A549 (cell line): Measurements from ENCODE around the gene TENT4A. TPM values are rescaled to one million over a fixed set of nuclear protein-coding genes. Genes with fewer than 3 reads are reported as not detected.

Source experiments
- ATAC-seq, 2 experiments: fragments of 200-7000 bp in 1 of 2; fragments of >200 bp in 1 of 2; cut with Nextera tagmentation in 1 of 2; cut with Tn5 transposase in 1 of 2; 3 replicates each; pipeline versions ENCODE4 v1.8.0 to v1.9.1; 2018 to 2020; ENCODE audit warnings: mild to moderate bottlenecking in 1 of 2, moderate library complexity in 1 of 2
- CTCF ChIA-PET: fragments of 300-600 bp; sonication (Branson Sonifier 250); formaldehyde crosslinking; extraction: SDS; loops from one replicate; lab custom pipeline; 2021; ENCODE audit warnings: antibody characterized with exemption, inconsistent platforms; lab: Yijun Ruan, JAX
- POLR2A ChIA-PET: fragments of 350-600 bp; formaldehyde crosslinking; extraction: SDS; loops from one replicate; lab custom pipeline; 2021; ENCODE audit warnings: antibody characterized with exemption, inconsistent platforms; lab: Yijun Ruan, JAX
- DNase-seq, 2 experiments: peaks; one replicate each; pipeline versions ENCODE4 v3.0.0 to v3.0.0-alpha.2; 2011 to 2016; ENCODE audit warnings: low read depth in 1 of 2, low spot score in 1 of 2
- FAIRE-seq: peaks from 2 replicates; lab custom pipeline; 2011; peaks lifted over from hg19 to GRCh38; lab: Jason Lieb, UNC
- H3K27ac ChIP-seq, 2 experiments: fragments of >200 bp; sonication (Bioruptor Twin); formaldehyde crosslinking; 3 replicates each; pipeline ENCODE4 v1.5.1; 2016 to 2017
- H3K4me1 ChIP-seq: fragments of >200 bp; sonication (Bioruptor Twin); formaldehyde crosslinking; 3 replicates; pipeline ENCODE4 v1.6.1; 2016
- H3K4me2 ChIP-seq: fragments of >200 bp; sonication (Bioruptor Twin); formaldehyde crosslinking; 3 replicates; pipeline ENCODE4 v1.6.1; 2016
- H3K4me3 ChIP-seq: fragments of >200 bp; sonication (Bioruptor Twin); formaldehyde crosslinking; 3 replicates; pipeline ENCODE4 v1.5.1; 2016
- H3K9me3 ChIP-seq: fragments of >200 bp; sonication (Bioruptor Twin); formaldehyde crosslinking; 3 replicates; pipeline ENCODE4 v1.6.1; 2016
- BCL3 ChIP-seq: fragments of >200 bp; sonication (Bioruptor Twin); formaldehyde crosslinking; IDR thresholded peaks from 3 replicates; pipeline ENCODE4 v1.6.1; 2016
- CEBPB ChIP-seq, 2 experiments: fragments of >200 bp in 1 of 2; sonication (Bioruptor Twin) in 1 of 2; formaldehyde crosslinking in 1 of 2; IDR thresholded peaks; 2 replicates each; pipeline ENCODE4 v1.6.1; 2012 to 2016
- E2F6 ChIP-seq: IDR thresholded peaks from 2 replicates; pipeline ENCODE4 v1.6.1; 2012; ENCODE audit warnings: low read depth, borderline replicate concordance
- FOSB ChIP-seq: fragments of 250-450 bp; sonication (Bioruptor Pico); IDR thresholded peaks from 2 replicates; pipeline ENCODE4 v1.5.0; 2020; ENCODE audit warnings: mild to moderate bottlenecking, moderate library complexity
- FOSL2 ChIP-seq, 2 experiments: fragments of 450-650 bp in 1 of 2; fragments of >200 bp in 1 of 2; sonication (Bioruptor Twin) in 1 of 2; formaldehyde crosslinking; IDR thresholded peaks; 2 replicates each; pipeline versions ENCODE4 v1.5.0 to v1.6.1; 2016 to 2020; ENCODE audit warnings: mild to moderate bottlenecking in 1 of 2, moderate library complexity in 1 of 2
- HOXB13 ChIP-seq: fragments of 250-450 bp; sonication (Bioruptor Pico); IDR thresholded peaks from 2 replicates; pipeline ENCODE4 v1.5.0; 2020; ENCODE audit warnings: low read depth, mild to moderate bottlenecking, moderate library complexity
- HOXB5 ChIP-seq: fragments of 250-450 bp; sonication (Bioruptor Pico); IDR thresholded peaks from 2 replicates; pipeline ENCODE4 v1.5.0; 2020; ENCODE audit warnings: mild to moderate bottlenecking, moderate library complexity
- JUN ChIP-seq, 2 experiments: fragments of >200 bp; sonication (Bioruptor Twin); formaldehyde crosslinking; IDR thresholded peaks; 2 replicates in 1 of 2; 3 replicates in 1 of 2; pipeline ENCODE4 v1.6.1; 2016 to 2017
- KDM1A ChIP-seq: fragments of 200-600 bp; sonication (generic); IDR thresholded peaks from 2 replicates; pipeline ENCODE4 v1.6.1; 2016; ENCODE audit warnings: low read depth, mild to moderate bottlenecking
- KDM5A ChIP-seq: fragments of 200-600 bp; sonication (generic); IDR thresholded peaks from 2 replicates; pipeline ENCODE4 v1.6.1; 2016; ENCODE audit warnings: antibody characterized with exemption, mild to moderate bottlenecking
- MYC ChIP-seq: IDR thresholded peaks from 2 replicates; pipeline ENCODE4 v1.6.1; 2012; ENCODE audit warnings: mild to moderate bottlenecking, inconsistent platforms, low read length, improper control_type of control experiment, borderline replicate concordance
- NR3C1 ChIP-seq: fragments of >200 bp; sonication (Bioruptor Twin); formaldehyde crosslinking; IDR thresholded peaks from 3 replicates; pipeline ENCODE4 v1.6.1; 2017
- PHF8 ChIP-seq: fragments of 200-600 bp; sonication (generic); IDR thresholded peaks from 2 replicates; pipeline ENCODE4 v1.6.1; 2016; ENCODE audit warnings: low read depth, mild to moderate bottlenecking, antibody characterized with exemption, moderate library complexity, borderline replicate concordance
- POLR2A ChIP-seq: IDR thresholded peaks from 2 replicates; pipeline ENCODE4 v1.6.1; 2012; ENCODE audit warnings: mild to moderate bottlenecking, low read length
- RFX5 ChIP-seq: fragments of 450-650 bp; IDR thresholded peaks from 2 replicates; pipeline ENCODE4 v1.7.1; 2014; ENCODE audit warnings: antibody characterized with exemption, mild to moderate bottlenecking, moderate library complexity
- RNF2 ChIP-seq: fragments of 200-600 bp; sonication (generic); IDR thresholded peaks from 2 replicates; pipeline ENCODE4 v1.6.1; 2016; ENCODE audit warnings: low read depth, mild to moderate bottlenecking, antibody characterized with exemption, moderate library complexity, borderline replicate concordance
- USF2 ChIP-seq: fragments of 450-650 bp; IDR thresholded peaks from 2 replicates; pipeline ENCODE4 v1.6.1; 2014; ENCODE audit warnings: antibody characterized with exemption
- WGBS: methylation state at CpG from one replicate; pipeline ENCODE4 v1.1.6; 2017; ENCODE audit errors: missing lambda C conversion rate; 5-methylcytosine and 5-hydroxymethylcytosine counted together
- polyA plus RNA-seq, 4 experiments: library from polyadenylated mRNA; depleted of rRNA in 3 of 4; stranded (reverse); fragments of >200 nt; fragmentation: RNase III in 1 of 4; extraction: RNeasy Plus Mini Kit Qiagen cat#74134 plus additional on column Dnase treatment in 1 of 4; gene quantifications; 2 replicates in 3 of 4; 3 replicates in 1 of 4; pipeline ENCODE4 v1.2.3, GENCODE V29; 2011 to 2017
- TF ChIP-seq, protein P1 (sequence below): IDR thresholded peaks from 2 replicates; pipeline ENCODE4 v1.6.1; 2012
- TF ChIP-seq, protein P2 (sequence below): fragments of 250-450 bp; sonication (Bioruptor Pico); IDR thresholded peaks from 2 replicates; pipeline ENCODE4 v1.5.0; 2020; ENCODE audit warnings: low read depth, mild to moderate bottlenecking, moderate library complexity

Gene TENT4A
- polyA plus RNA-seq, 2 of the 4 experiments (the other 2 are of a cell fraction), result 7.2 to 15.2 TPM

GRCh38 chr5:6712577-6713273, 507 bp upstream of the TENT4A start:
- POLR2A ChIA-PET, result interaction anchor here (0.6 to 2.3 kb wide), 8 partner anchors 12 to 1282 kb away, joined by 3 to 23 read pairs (median 3); partner anchors contain the start of genes NSUN2 and SRD5A1

GRCh38 chr5:6714226-6715041, 1.2 kb downstream of the TENT4A start:
- DNase-seq (peak; percentile 16 to 38), FAIRE-seq (no peak), ATAC-seq (0 out of 6 replicates have a peak, but pooled peaks of 1 of the 2 experiments have one; percentile 0)
- ChIA-PET POLR2A (no interaction called here), CTCF (no interaction called here)
- H3K4me2 ChIP-seq, result peak overlapping the region; percentile 89
- no peaks in the 10 kb centered on the region for H3K9me3 ChIP-seq
- WGBS, result 1% methylated on average over 6 of the region's 99 CpGs
- peak overlapping the region; percentile 78 for H3K4me3 ChIP-seq
- TF ChIP-seq BCL3 (peak; percentile 28; the same call in 1 of the 3 replicates), JUN (IDR thresholded peaks at IDR 0.05) (peak in 1 of 2 experiments; percentile 32; a peak in 1 of 5 replicates), KDM1A (no peak)
- peak overlapping the region; percentile 90 to 96 for H3K27ac ChIP-seq
- H3K4me1 ChIP-seq, result peaks cover 25% of the 10 kb centered on the region; the same call in 2 of the 3 replicates

More at GRCh38 chr5:6712577-6713273, 507 bp upstream of the TENT4A start:
- peak overlapping the region; percentile 89 for H3K4me2 ChIP-seq
- peak; percentile 75 to 98 for DNase-seq
- WGBS, result 1% methylated on average over 30 of the region's 85 CpGs
- ATAC-seq, result peak; percentile 72 to 82
- no peaks in the 10 kb centered on the region for H3K9me3 ChIP-seq
- H3K27ac ChIP-seq, result peak overlapping the region; percentile 90 to 96
- H3K4me1 ChIP-seq, result peaks cover 25% of the 10 kb centered on the region; the same call in 2 of the 3 replicates
- H3K4me3 ChIP-seq, result peak overlapping the region; percentile 78
- TF ChIP-seq PHF8, result peak; percentile 84
- TF ChIP-seq E2F6, result peak; percentile 59; the same call in 1 of the 2 replicates
- TF ChIP-seq FOSL2 (IDR thresholded peaks at IDR 0.05), result no peak
- no peak for TF ChIP-seq FOSL2 (CRISPR knock-in tag; IDR thresholded peaks at IDR 0.05)
- TF ChIP-seq NR3C1, result no peak
- TF ChIP-seq CEBPB (IDR thresholded peaks at IDR 0.05), result no peak
- TF ChIP-seq BCL3, result peak; percentile 76; the same call in 2 of the 3 replicates
- peak; percentile 68 for TF ChIP-seq POLR2A
- peak; percentile 86 to 91 for TF ChIP-seq JUN (IDR thresholded peaks at IDR 0.05)
- TF ChIP-seq USF2, result peak; percentile 40; the same call in 1 of the 2 replicates
- no peak for TF ChIP-seq HOXB13
- peak; percentile 85 for TF ChIP-seq MYC
- peak; percentile 72; the same call in 1 of the 2 replicates for TF ChIP-seq HOXB5 (CRISPR knock-in tag)
- peak; percentile 15; the same call in 1 of the 2 replicates for TF ChIP-seq KDM5A
- TF ChIP-seq RFX5, result peak; percentile 55; the same call in 1 of the 2 replicates
- TF ChIP-seq FOSB (CRISPR knock-in tag), result no peak
- TF ChIP-seq, protein P1, sequence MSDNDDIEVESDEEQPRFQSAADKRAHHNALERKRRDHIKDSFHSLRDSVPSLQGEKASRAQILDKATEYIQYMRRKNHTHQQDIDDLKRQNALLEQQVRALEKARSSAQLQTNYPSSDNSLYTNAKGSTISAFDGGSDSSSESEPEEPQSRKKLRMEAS, result peak; percentile 97
- TF ChIP-seq, protein P2, sequence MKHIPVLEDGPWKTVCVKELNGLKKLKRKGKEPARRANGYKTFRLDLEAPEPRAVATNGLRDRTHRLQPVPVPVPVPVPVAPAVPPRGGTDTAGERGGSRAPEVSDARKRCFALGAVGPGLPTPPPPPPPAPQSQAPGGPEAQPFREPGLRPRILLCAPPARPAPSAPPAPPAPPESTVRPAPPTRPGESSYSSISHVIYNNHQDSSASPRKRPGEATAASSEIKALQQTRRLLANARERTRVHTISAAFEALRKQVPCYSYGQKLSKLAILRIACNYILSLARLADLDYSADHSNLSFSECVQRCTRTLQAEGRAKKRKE (CRISPR knock-in tag), result peak; percentile 18; the same call in 1 of the 2 replicates
- no peak for TF ChIP-seq RNF2
- no peak for FAIRE-seq
- CTCF ChIA-PET, result no interaction called here
